ENCODE measurements around the gene BRSK2.

Gene BRSK2

GRCh38 chr11:1466784-1467183 lies 77.0 kb downstream of the BRSK2 start:
- no peak for TF ChIP-seq CTCF (IDR thresholded peaks at IDR 0.05; ENCODE audit: low read depth, low read length)
- no peak overlapping the region for H3K4me3 ChIP-seq (ENCODE audit: low read depth, low read length)
- no peak for DNase-seq (ENCODE audit: low read depth, low spot score)
- in situ Hi-C loops (cut with HindIII; ENCODE audit: low sequenced_read_pairs) = no loop called here

DNA sequence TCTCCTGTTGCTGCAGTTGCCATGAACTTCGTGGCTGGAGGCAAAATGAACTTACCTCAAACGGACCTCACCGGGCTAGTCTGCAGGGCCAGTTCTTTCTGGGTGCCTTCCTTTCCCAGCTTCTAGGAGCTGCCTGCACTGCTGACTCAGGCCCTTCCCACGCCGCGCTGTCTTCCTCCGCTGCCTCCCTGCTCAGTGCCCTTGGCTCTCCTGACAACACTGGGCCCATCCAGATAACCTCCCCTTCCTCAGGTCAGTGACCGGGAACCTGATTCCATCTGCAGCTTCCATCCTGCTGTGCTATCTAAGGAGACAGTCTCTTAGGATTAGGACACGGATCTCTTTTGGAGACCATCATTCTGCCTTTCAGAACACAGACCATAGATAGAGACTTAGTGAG lies 77.5 kb downstream of the BRSK2 start:
- DNase-seq (ENCODE audit: low read depth, low spot score) = no peak
- TF ChIP-seq CTCF (IDR thresholded peaks at IDR 0.05; ENCODE audit: low read depth, low read length) = no peak
- in situ Hi-C loops (cut with HindIII; ENCODE audit: low sequenced_read_pairs) = no loop called here
- H3K4me3 ChIP-seq (ENCODE audit: low read depth, low read length) = no peak overlapping the region

DNA sequence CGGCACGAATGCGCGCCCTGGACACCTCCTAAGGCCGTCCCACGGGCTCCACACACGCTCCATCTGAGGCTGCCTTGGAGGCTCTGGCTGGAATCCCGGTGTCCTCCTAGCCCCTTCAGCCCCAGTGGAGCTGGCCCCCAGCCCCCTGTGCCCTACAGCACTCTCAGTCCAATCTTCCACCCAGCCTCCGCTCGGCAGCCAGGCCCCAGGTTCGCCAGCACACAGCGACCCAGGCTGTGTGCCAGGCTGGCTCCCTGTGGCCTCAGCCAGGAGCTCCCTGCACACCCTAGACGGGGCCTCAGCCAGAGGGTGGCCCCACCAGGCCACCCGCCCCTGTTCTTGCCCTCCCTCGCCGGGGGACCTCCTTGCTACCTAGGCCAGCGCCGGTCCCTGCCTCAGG lies 78.3 kb downstream of the BRSK2 start:
- DNase-seq (ENCODE audit: low read depth, low spot score) = no peak
- in situ Hi-C loops (cut with HindIII; ENCODE audit: low sequenced_read_pairs) = no loop called here
- no peak overlapping the region for H3K4me3 ChIP-seq (ENCODE audit: low read depth, low read length)
- TF ChIP-seq CTCF (IDR thresholded peaks at IDR 0.05; ENCODE audit: low read depth, low read length) = no peak

DNA sequence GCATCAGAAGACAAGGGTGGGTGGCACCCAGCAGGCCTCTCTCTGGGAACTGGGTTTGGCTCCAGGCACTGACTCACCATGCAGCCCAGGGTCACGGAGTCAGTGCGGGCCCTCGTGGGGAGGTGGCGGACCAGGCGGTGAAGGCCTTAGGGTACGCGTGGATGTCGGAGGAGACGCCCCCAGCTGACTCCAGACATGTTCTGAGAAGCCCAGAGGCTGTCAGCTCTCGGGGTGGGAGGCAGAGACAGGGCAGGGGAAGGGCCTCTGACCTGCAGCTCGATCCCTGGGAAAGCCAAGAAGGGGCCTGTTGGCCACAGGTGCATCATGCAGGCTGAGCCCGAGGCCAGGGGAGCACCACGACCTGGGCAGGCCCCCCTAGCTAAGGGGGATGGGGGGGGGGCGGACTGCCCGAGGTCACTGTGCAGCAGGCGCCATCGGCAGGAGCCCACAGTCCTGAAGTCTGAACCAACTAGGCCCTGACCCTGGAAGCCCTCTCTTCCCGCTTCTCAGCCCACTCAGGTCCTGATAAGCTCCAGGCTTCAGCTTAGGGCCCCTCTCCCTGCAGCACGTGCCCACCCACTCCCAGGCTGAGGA lies 78.8 kb downstream of the BRSK2 start:
- no peak for DNase-seq (ENCODE audit: low read depth, low spot score)
- TF ChIP-seq CTCF (IDR thresholded peaks at IDR 0.05; ENCODE audit: low read depth, low read length) = no peak
- in situ Hi-C loops (cut with HindIII; ENCODE audit: low sequenced_read_pairs) = no loop called here
- no peak overlapping the region for H3K4me3 ChIP-seq (ENCODE audit: low read depth, low read length)

DNA sequence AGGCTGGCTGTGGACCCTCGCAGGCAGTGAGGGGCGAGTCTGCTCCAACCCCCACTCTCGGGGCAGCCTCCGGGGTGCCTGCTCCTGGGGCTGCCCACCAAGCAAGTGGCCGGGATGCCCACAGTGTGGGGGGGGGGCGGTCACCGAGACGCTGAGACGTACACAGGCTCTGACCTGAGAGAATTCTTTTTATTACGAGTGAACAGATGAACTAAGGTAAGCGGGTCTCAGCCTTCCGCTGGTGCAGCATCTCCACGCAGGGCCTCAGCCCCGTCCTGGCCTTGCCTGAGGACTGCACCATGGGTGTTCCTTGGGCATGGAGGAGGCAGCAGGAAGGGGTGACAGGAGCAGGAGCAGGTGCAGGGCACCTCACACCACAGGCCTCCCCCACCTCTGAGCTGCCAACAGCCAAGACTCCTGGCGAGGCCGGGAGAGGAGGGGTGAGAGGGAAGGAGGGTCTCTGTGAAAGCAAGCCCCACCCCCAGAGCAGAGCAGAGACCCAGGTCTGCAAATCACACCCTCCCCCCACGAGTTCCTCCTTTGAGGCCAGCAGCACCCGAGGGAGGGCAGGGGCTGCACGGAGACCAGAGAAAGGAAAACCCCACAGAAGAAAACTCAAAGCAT lies 79.7 kb downstream of the BRSK2 start:
- in situ Hi-C loops (cut with HindIII; ENCODE audit: low sequenced_read_pairs) = no loop called here
- no peak for TF ChIP-seq CTCF (IDR thresholded peaks at IDR 0.05; ENCODE audit: low read depth, low read length)
- no peak for DNase-seq (ENCODE audit: low read depth, low spot score)
- H3K4me3 ChIP-seq (ENCODE audit: low read depth, low read length) = no peak overlapping the region

- DNase-seq (ENCODE audit: low read depth, low spot score) = no peak
- no peak overlapping the region for H3K4me3 ChIP-seq (ENCODE audit: low read depth, low read length)
- in situ Hi-C loops (cut with HindIII; ENCODE audit: low sequenced_read_pairs) = no loop called here
- no peak for TF ChIP-seq CTCF (IDR thresholded peaks at IDR 0.05; ENCODE audit: low read depth, low read length)
Observed at GRCh38 chr11:1469911-1470680, 80.4 kb downstream of the BRSK2 start.
